ENCODE measurements around the gene NCAM2.

NCAM2 gene

DNA sequence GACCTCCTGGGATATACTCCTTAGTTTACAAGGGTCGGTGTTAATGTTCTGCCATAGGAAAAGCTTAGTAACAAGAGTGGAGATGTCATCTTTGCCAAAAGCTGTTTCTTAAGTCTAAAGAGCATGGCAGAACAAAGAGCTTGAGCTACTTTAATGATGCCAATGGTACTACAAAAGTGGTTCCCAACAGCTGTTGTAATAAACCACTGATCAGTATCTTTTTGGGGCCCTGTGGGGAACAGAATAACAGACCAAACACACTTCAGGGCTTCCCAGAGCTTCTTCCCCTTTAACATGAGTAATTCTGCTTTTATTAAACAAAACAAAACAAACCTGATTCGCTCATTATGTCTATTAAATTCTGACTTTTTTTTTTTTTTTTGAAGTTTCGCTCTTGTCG is 116.3 kb downstream of the NCAM2 start:
- DNase-seq (ENCODE audit: low read depth) = no peak
- H3K4me3 ChIP-seq (ENCODE audit: low read length) = no peak overlapping the region
- TF ChIP-seq, protein P1, sequence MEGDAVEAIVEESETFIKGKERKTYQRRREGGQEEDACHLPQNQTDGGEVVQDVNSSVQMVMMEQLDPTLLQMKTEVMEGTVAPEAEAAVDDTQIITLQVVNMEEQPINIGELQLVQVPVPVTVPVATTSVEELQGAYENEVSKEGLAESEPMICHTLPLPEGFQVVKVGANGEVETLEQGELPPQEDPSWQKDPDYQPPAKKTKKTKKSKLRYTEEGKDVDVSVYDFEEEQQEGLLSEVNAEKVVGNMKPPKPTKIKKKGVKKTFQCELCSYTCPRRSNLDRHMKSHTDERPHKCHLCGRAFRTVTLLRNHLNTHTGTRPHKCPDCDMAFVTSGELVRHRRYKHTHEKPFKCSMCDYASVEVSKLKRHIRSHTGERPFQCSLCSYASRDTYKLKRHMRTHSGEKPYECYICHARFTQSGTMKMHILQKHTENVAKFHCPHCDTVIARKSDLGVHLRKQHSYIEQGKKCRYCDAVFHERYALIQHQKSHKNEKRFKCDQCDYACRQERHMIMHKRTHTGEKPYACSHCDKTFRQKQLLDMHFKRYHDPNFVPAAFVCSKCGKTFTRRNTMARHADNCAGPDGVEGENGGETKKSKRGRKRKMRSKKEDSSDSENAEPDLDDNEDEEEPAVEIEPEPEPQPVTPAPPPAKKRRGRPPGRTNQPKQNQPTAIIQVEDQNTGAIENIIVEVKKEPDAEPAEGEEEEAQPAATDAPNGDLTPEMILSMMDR (conservative IDR thresholded peaks at IDR 0.05; ENCODE audit: low read depth, low read length) = no peak

GRCh38 chr21:21119091-21119490 is 120.9 kb downstream of the NCAM2 start:
- TF ChIP-seq, protein P1 (conservative IDR thresholded peaks at IDR 0.05; ENCODE audit: low read depth, low read length) = no peak
- no peak for DNase-seq (ENCODE audit: low read depth)
- no peak overlapping the region for H3K4me3 ChIP-seq (ENCODE audit: low read length)

DNA sequence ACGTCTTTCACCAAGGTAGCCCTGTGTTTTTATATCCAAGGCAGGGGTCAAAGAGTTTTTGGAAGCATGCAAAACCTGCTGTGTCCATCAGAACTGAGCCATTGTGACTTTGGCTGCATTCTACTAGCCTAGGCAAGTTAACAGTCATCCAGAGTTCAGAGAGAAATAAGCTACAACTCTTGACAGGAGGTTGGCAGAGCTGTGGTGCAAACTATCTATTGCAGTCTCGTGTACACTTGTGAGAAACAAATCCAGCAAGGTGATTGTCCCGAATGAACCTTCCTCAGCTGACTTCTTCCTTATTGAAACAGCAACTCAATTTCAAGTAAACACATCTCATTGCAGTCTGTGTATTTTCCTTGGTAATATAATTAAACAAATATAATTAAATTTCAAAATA is 124.5 kb downstream of the NCAM2 start:
- TF ChIP-seq, protein P1 (conservative IDR thresholded peaks at IDR 0.05; ENCODE audit: low read depth, low read length) = no peak
- no peak overlapping the region for H3K4me3 ChIP-seq (ENCODE audit: low read length)
- DNase-seq (ENCODE audit: low read depth) = no peak

DNA sequence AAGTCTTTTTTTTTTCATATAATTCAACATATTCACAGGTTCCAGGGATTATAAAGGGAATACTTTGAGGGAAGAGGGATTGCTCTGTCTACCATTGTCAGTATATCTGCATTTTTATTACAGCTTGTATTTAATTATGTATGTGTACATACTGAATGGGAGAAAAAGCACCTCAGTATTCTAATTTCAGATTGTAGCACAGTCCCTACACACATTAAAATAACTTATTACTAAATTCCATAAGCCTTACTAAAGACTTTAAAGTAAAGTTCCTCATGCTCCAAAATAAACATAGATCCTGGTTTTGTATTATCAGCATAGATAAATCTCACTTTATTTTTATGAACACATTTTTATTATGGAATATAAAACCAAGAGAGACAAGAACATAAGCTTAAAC is 134.2 kb downstream of the NCAM2 start:
- no peak for DNase-seq (ENCODE audit: low read depth)
- TF ChIP-seq, protein P1 (conservative IDR thresholded peaks at IDR 0.05; ENCODE audit: low read depth, low read length) = no peak
- no peak overlapping the region for H3K4me3 ChIP-seq (ENCODE audit: low read length)

GRCh38 chr21:21137986-21138385 is 139.8 kb downstream of the NCAM2 start:
- DNase-seq (ENCODE audit: low read depth) = no peak
- TF ChIP-seq, protein P1 (conservative IDR thresholded peaks at IDR 0.05; ENCODE audit: low read depth, low read length) = no peak

DNA sequence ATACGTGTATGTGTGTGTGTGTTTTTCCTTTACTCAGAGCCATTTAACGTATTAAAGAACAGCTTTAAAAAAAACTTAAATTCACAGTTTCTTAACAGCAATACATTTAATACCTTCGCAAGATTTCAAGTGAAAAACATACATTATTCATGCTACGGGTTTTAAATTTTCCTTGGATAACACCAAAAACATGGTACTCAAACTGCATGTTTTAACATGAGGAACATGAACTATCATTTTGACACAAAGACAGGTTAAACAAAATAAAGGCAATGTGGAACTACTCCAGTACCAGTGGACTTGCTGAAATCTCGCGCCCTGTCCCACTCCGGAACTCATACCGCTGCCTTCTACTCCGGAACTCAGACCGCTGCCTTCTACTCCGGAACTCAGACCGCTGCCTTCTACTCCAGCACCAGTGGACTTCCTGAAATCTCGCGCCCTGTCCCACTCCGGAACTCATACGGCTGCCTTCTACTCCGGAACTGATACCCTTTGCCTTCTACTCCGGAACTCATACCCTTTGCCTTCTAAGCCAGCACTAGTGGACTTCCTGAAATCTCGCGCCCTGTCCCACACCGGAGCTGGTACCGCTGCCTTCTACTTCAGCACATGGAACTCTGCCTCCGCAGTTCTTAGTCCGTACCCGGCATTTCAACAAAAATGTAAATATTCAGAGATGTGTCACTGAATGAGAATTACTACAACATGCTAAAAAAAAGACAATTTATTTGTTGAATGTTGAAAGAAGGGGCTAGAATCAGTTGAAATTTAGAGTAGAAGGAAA is 148.6 kb downstream of the NCAM2 start:
- H3K4me3 ChIP-seq (ENCODE audit: low read length) = no peak overlapping the region
- no peak for DNase-seq (ENCODE audit: low read depth)
- TF ChIP-seq, protein P1 (conservative IDR thresholded peaks at IDR 0.05; ENCODE audit: low read depth, low read length) = no peak

More at GRCh38 chr21:21137986-21138385, 139.8 kb downstream of the NCAM2 start:
- no peak overlapping the region for H3K4me3 ChIP-seq (ENCODE audit: low read length)

DNA sequence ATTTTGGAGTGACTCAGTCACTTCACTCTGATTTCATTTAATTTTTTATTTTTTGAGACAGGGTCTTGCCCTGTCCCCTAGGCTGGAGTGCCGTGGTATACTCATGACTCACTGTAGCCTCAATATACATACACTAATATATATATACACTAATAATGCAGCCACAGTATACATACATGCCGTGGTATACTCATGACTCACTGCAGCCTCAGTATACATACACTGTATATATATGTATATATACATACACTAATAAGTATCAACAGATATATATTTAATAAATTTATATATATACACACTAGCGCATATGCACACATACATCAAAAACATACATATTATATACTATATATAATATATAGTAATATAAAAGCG is 149.2 kb downstream of the NCAM2 start:
- no peak for DNase-seq (ENCODE audit: low read depth)
- H3K4me3 ChIP-seq (ENCODE audit: low read length) = no peak overlapping the region
- TF ChIP-seq, protein P1 (conservative IDR thresholded peaks at IDR 0.05; ENCODE audit: low read depth, low read length) = no peak

Measured in retinal pigment epithelial cell (primary cell).